GM23338 (cell line): ENCODE data around the gene SPRR1B. TPM values are rescaled to one million over a fixed set of nuclear protein-coding genes. Genes with fewer than 3 reads are reported as not detected.

Experiments used
- ATAC-seq: fragments of 200-7000 bp; cut with Tn5 transposase; 3 replicates; pipeline ENCODE4 v1.9.1; 2020
- DNase-seq: peaks from one replicate; pipeline ENCODE4 v3.0.0-alpha.2; 2015; ENCODE audit warnings: low spot score
- H2AFZ ChIP-seq: fragments of 200-600 bp; sonication (generic); 2 replicates; pipeline ENCODE4 v1.8.0; 2016; ENCODE audit warnings: antibody characterized with exemption, mild to moderate bottlenecking, moderate library complexity
- H3F3A ChIP-seq: fragments of 200-600 bp; sonication (generic); replicated peaks from 2 replicates; pipeline ENCODE4 v1.8.0; 2017; ENCODE audit warnings: antibody characterized with exemption, mixed run types, low read depth
- H3K27ac ChIP-seq: fragments of 200-600 bp; sonication (generic); 2 replicates; pipeline ENCODE4 v1.6.1; 2016; ENCODE audit warnings: low read depth
- H3K27me3 ChIP-seq: fragments of 200-600 bp; sonication (generic); 2 replicates; pipeline ENCODE4 v1.8.0; 2016; ENCODE audit warnings: mild to moderate bottlenecking, mixed run types, moderate library complexity; ENCODE audit not compliant: insufficient read depth
- H3K36me3 ChIP-seq: fragments of 200-600 bp; sonication (generic); 2 replicates; pipeline ENCODE4 v1.8.0; 2016; ENCODE audit warnings: mild to moderate bottlenecking; ENCODE audit not compliant: insufficient read depth
- H3K4me1 ChIP-seq: fragments of 200-600 bp; sonication (generic); 2 replicates; pipeline ENCODE4 v1.8.0; 2016; ENCODE audit warnings: mild to moderate bottlenecking, moderate library complexity; ENCODE audit not compliant: insufficient read depth
- H3K4me2 ChIP-seq: fragments of 200-600 bp; sonication (generic); 2 replicates; pipeline ENCODE4 v1.7.1; 2017; ENCODE audit warnings: mixed run types
- H3K4me3 ChIP-seq: fragments of 200-600 bp; sonication (generic); 2 replicates; pipeline ENCODE4 v1.6.1; 2016; ENCODE audit warnings: mixed run types
- H3K79me2 ChIP-seq: fragments of 200-600 bp; sonication (generic); replicated peaks from 2 replicates; pipeline ENCODE4 v1.8.0; 2017; ENCODE audit warnings: mild to moderate bottlenecking; ENCODE audit not compliant: insufficient read depth
- H3K9me2 ChIP-seq: fragments of 200-600 bp; sonication (generic); 2 replicates; pipeline ENCODE4 v1.8.0; 2017; ENCODE audit not compliant: insufficient read depth
- H4K20me1 ChIP-seq: fragments of 200-600 bp; sonication (generic); replicated peaks from 2 replicates; pipeline ENCODE4 v1.8.0; 2017; ENCODE audit warnings: mild to moderate bottlenecking; ENCODE audit not compliant: insufficient read depth
- H3K27ac Mint-ChIP-seq: 2 replicates; pipeline ENCODE4 v1.8.0; 2020; ENCODE audit warnings: inconsistent platforms, mild to moderate bottlenecking, moderate library complexity, mixed read lengths
- H3K27me3 Mint-ChIP-seq: 3 replicates; pipeline ENCODE4 v1.8.0; 2022; ENCODE audit warnings: low read depth, mild to moderate bottlenecking, moderate library complexity, mixed read lengths, inconsistent platforms; ENCODE audit not compliant: insufficient read depth, poor library complexity
- H3K36me3 Mint-ChIP-seq: 3 replicates; pipeline ENCODE4 v1.8.0; 2021; ENCODE audit warnings: low read depth, mild to moderate bottlenecking, inconsistent platforms, moderate library complexity, mixed read lengths
- H3K4me1 Mint-ChIP-seq: 3 replicates; pipeline ENCODE4 v1.8.0; 2020; ENCODE audit warnings: mild to moderate bottlenecking, inconsistent platforms, mixed read lengths
- H3K4me3 Mint-ChIP-seq: 3 replicates; pipeline ENCODE4 v1.8.0; 2021; ENCODE audit warnings: moderate library complexity, mild to moderate bottlenecking, inconsistent platforms, mixed read lengths
- H3K9me3 Mint-ChIP-seq: 3 replicates; pipeline ENCODE4 v1.8.0; 2020; ENCODE audit warnings: moderate library complexity, mild to moderate bottlenecking, inconsistent platforms, mixed read lengths
- EZH2phosphoT487 ChIP-seq: fragments of 200-600 bp; sonication (generic); IDR thresholded peaks from one replicate; pipeline ENCODE4 v1.8.1; 2018; ENCODE audit warnings: antibody characterized with exemption; ENCODE audit not compliant: unreplicated experiment
- JUNB ChIP-seq: IDR thresholded peaks from one replicate; pipeline ENCODE4 v1.6.1; 2016; ENCODE audit warnings: antibody characterized with exemption; ENCODE audit not compliant: unreplicated experiment
- NANOG ChIP-seq: IDR thresholded peaks from 2 replicates; pipeline ENCODE4 v1.6.1; 2016; ENCODE audit warnings: antibody characterized with exemption, borderline replicate concordance
- POLR2AphosphoS5 ChIP-seq: IDR thresholded peaks from 2 replicates; pipeline ENCODE4 v1.6.1; 2016; ENCODE audit warnings: antibody characterized with exemption, low read depth
- ZNF114 ChIP-seq: fragments of 250-450 bp; sonication (Bioruptor Pico); IDR thresholded peaks from 2 replicates; pipeline ENCODE4 v1.5.0; 2020; ENCODE audit warnings: mild to moderate bottlenecking, moderate library complexity
- ZNF331 ChIP-seq: fragments of 250-450 bp; sonication (Bioruptor Pico); IDR thresholded peaks from 2 replicates; pipeline ENCODE4 v1.5.0; 2020; ENCODE audit warnings: low read depth, mild to moderate bottlenecking, moderate library complexity
- polyA plus RNA-seq: library from polyadenylated mRNA; unstranded; fragments of >200 nt; fragmentation: Nextera tagmentation; extraction: Ambion mirVana; gene quantifications from 2 replicates; pipeline ENCODE4 v1.2.1, GENCODE V29; 2016
- total RNA-seq: library from RNA; depleted of rRNA; stranded (reverse); fragments of >200 nt; shearing (Covaris generic); gene quantifications from 2 replicates; pipeline ENCODE4 v1.2.3, GENCODE V29; 2014
- TF ChIP-seq, protein P1 (sequence below), 2 experiments: fragments of 200-600 bp in 1 of 2; sonication (generic) in 1 of 2; conservative IDR thresholded peaks; 2 replicates each; pipeline versions ENCODE4 v1.5.1 to v1.6.1; 2016 to 2017; ENCODE audit warnings: antibody characterized with exemption in 2 of 2, low read depth in 2 of 2, mild to moderate bottlenecking in 2 of 2, moderate library complexity in 1 of 2
- TF ChIP-seq, protein P2 (sequence below): fragments of 250-450 bp; sonication (Bioruptor Pico); IDR thresholded peaks from 2 replicates; pipeline ENCODE4 v1.5.0; 2020; ENCODE audit warnings: mild to moderate bottlenecking, moderate library complexity
- TF ChIP-seq, protein P3 (sequence below): IDR thresholded peaks from one replicate; pipeline ENCODE4 v1.6.1; 2018; ENCODE audit warnings: antibody characterized with exemption; ENCODE audit not compliant: unreplicated experiment

The SPRR1B gene
- total and polyA plus RNA-seq, 2 experiments from 2014 or later: not detected

DNA sequence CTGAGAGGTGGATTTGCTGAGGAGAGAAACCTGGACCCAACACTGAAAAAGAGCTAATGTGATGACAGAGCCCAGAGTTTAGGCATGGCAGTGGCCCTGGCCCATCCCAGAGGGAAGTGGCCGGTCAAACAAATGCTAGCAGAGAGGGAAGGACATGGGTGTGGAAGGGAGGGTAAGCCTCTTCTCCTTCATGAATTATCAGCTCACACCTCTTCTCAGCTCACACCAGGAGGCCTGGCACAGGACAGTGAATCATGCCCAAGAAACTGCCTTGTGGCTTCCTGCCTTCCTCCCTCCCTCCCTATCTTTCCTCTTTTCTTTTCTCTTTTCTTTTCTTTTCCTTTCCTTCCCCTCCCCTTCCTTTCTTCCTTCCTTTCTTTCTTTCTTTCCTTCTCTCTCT is 30.7 kb upstream of the SPRR1B start:
- DNase-seq (no peak), ATAC-seq (no peak)
- H3K36me3 Mint-ChIP-seq: no peaks in the 10 kb centered on the region; the same call in 2 of the 3 replicates
- peaks cover 2% of the 10 kb centered on the region for H3K27me3 Mint-ChIP-seq
- Histone ChIP-seq H2AFZ (no peak overlapping the region), H3K79me2 (no peaks in the 10 kb centered on the region), H3K27me3 (no peaks in the 10 kb centered on the region), H4K20me1 (no peaks in the 10 kb centered on the region), H3K27ac (no peak overlapping the region), H3K4me1 (no peaks in the 10 kb centered on the region; the same call in 1 of the 2 replicates), H3F3A (no peaks in the 10 kb centered on the region), H3K4me2 (no peak overlapping the region), H3K36me3 (no peaks in the 10 kb centered on the region), H3K9me2 (no peaks in the 10 kb centered on the region), H3K4me3 (no peak overlapping the region)
- peaks cover 4% of the 10 kb centered on the region; the same call in 2 of the 3 replicates for H3K9me3 Mint-ChIP-seq
- no peak overlapping the region for H3K4me3 Mint-ChIP-seq
- H3K27ac Mint-ChIP-seq: no peak overlapping the region
- TF ChIP-seq JUNB: no peak
- TF ChIP-seq, protein P1, sequence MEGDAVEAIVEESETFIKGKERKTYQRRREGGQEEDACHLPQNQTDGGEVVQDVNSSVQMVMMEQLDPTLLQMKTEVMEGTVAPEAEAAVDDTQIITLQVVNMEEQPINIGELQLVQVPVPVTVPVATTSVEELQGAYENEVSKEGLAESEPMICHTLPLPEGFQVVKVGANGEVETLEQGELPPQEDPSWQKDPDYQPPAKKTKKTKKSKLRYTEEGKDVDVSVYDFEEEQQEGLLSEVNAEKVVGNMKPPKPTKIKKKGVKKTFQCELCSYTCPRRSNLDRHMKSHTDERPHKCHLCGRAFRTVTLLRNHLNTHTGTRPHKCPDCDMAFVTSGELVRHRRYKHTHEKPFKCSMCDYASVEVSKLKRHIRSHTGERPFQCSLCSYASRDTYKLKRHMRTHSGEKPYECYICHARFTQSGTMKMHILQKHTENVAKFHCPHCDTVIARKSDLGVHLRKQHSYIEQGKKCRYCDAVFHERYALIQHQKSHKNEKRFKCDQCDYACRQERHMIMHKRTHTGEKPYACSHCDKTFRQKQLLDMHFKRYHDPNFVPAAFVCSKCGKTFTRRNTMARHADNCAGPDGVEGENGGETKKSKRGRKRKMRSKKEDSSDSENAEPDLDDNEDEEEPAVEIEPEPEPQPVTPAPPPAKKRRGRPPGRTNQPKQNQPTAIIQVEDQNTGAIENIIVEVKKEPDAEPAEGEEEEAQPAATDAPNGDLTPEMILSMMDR (conservative IDR thresholded peaks at IDR 0.05; ENCODE audit: low read depth in 2 of 2): no peak
- no peak for TF ChIP-seq POLR2AphosphoS5
- H3K4me1 Mint-ChIP-seq: peaks cover 11% of the 10 kb centered on the region; the same call in 2 of the 3 replicates

DNA sequence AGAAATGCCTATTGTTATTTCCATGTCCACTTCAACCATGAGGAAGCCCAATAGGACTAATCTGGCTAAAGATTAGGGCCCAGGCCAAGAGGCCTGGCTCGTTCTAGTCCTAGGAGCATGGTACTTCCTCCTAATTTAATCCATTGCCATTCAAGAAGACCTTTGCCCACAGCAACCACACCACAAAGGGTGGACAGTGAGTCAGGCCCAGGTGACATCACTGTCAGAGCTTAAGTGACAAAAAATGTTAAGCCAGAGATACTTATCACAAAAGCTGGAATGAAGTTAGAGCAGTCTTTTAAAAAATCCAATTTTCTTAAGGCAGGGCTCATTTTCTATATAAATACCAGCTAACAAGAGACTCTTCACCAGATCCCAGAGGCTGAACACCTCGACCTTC is 29.6 kb upstream of the SPRR1B start, which contains the start of gene SPRR3:
Gene SPRR3, plus strand, starts transcription at position 368 of the 400 bp plus-strand sequence. CDS start 1,272 bp downstream, outside the sequence.
- H3K4me3 ChIP-seq: no peak within 1 kb of the TSS
- H3K4me3 Mint-ChIP-seq: no peak within 1 kb of the TSS

More for the DNA sequence above, 29.6 kb upstream of the SPRR1B start, which contains the start of gene SPRR3:
- Histone ChIP-seq H3K4me2 (no peak within 1 kb of the TSS), H3K9me2 (no peaks in the 10 kb centered on the region), H3K4me1 (no peaks in the 10 kb centered on the region; the same call in 1 of the 2 replicates), H3K27ac (no peak within 1 kb of the TSS), H3F3A (no peaks in the 10 kb centered on the region), H3K27me3 (no peaks in the 10 kb centered on the region), H2AFZ (no peak within 1 kb of the TSS), H4K20me1 (no peaks in the 10 kb centered on the region), H3K36me3 (no peaks in the 10 kb centered on the region), H3K79me2 (no peaks in the 10 kb centered on the region)
- Mint-ChIP-seq H3K4me1 (peaks cover 11% of the 10 kb centered on the region; the same call in 2 of the 3 replicates), H3K9me3 (peaks cover 3% of the 10 kb centered on the region; the same call in 1 of the 3 replicates), H3K27me3 (peaks cover 2% of the 10 kb centered on the region), H3K27ac (no peak within 1 kb of the TSS), H3K36me3 (no peaks in the 10 kb centered on the region)
- DNase-seq (no peak), ATAC-seq (no peak)
- TF ChIP-seq, protein P2, sequence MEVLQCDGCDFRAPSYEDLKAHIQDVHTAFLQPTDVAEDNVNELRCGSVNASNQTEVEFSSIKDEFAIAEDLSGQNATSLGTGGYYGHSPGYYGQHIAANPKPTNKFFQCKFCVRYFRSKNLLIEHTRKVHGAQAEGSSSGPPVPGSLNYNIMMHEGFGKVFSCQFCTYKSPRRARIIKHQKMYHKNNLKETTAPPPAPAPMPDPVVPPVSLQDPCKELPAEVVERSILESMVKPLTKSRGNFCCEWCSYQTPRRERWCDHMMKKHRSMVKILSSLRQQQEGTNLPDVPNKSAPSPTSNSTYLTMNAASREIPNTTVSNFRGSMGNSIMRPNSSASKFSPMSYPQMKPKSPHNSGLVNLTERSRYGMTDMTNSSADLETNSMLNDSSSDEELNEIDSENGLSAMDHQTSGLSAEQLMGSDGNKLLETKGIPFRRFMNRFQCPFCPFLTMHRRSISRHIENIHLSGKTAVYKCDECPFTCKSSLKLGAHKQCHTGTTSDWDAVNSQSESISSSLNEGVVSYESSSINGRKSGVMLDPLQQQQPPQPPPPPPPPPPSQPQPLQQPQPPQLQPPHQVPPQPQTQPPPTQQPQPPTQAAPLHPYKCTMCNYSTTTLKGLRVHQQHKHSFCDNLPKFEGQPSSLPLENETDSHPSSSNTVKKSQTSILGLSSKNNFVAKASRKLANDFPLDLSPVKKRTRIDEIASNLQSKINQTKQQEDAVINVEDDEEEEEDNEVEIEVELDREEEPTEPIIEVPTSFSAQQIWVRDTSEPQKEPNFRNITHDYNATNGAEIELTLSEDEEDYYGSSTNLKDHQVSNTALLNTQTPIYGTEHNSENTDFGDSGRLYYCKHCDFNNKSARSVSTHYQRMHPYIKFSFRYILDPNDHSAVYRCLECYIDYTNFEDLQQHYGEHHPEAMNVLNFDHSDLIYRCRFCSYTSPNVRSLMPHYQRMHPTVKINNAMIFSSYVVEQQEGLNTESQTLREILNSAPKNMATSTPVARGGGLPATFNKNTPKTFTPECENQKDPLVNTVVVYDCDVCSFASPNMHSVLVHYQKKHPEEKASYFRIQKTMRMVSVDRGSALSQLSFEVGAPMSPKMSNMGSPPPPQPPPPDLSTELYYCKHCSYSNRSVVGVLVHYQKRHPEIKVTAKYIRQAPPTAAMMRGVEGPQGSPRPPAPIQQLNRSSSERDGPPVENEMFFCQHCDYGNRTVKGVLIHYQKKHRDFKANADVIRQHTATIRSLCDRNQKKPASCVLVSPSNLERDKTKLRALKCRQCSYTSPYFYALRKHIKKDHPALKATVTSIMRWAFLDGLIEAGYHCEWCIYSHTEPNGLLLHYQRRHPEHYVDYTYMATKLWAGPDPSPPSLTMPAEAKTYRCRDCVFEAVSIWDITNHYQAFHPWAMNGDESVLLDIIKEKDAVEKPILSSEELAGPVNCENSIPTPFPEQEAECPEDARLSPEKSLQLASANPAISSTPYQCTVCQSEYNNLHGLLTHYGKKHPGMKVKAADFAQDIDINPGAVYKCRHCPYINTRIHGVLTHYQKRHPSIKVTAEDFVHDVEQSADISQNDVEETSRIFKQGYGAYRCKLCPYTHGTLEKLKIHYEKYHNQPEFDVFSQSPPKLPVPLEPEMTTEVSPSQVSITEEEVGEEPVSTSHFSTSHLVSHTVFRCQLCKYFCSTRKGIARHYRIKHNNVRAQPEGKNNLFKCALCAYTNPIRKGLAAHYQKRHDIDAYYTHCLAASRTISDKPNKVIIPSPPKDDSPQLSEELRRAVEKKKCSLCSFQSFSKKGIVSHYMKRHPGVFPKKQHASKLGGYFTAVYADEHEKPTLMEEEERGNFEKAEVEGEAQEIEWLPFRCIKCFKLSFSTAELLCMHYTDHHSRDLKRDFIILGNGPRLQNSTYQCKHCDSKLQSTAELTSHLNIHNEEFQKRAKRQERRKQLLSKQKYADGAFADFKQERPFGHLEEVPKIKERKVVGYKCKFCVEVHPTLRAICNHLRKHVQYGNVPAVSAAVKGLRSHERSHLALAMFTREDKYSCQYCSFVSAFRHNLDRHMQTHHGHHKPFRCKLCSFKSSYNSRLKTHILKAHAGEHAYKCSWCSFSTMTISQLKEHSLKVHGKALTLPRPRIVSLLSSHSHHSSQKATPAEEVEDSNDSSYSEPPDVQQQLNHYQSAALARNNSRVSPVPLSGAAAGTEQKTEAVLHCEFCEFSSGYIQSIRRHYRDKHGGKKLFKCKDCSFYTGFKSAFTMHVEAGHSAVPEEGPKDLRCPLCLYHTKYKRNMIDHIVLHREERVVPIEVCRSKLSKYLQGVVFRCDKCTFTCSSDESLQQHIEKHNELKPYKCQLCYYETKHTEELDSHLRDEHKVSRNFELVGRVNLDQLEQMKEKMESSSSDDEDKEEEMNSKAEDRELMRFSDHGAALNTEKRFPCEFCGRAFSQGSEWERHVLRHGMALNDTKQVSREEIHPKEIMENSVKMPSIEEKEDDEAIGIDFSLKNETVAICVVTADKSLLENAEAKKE: no peak
- TF ChIP-seq EZH2phosphoT487 (no peak), POLR2AphosphoS5 (no peak), NANOG (no peak), JUNB (no peak), ZNF331 (CRISPR knock-in tag) (no peak), ZNF114 (CRISPR knock-in tag) (no peak)
- TF ChIP-seq, protein P3, sequence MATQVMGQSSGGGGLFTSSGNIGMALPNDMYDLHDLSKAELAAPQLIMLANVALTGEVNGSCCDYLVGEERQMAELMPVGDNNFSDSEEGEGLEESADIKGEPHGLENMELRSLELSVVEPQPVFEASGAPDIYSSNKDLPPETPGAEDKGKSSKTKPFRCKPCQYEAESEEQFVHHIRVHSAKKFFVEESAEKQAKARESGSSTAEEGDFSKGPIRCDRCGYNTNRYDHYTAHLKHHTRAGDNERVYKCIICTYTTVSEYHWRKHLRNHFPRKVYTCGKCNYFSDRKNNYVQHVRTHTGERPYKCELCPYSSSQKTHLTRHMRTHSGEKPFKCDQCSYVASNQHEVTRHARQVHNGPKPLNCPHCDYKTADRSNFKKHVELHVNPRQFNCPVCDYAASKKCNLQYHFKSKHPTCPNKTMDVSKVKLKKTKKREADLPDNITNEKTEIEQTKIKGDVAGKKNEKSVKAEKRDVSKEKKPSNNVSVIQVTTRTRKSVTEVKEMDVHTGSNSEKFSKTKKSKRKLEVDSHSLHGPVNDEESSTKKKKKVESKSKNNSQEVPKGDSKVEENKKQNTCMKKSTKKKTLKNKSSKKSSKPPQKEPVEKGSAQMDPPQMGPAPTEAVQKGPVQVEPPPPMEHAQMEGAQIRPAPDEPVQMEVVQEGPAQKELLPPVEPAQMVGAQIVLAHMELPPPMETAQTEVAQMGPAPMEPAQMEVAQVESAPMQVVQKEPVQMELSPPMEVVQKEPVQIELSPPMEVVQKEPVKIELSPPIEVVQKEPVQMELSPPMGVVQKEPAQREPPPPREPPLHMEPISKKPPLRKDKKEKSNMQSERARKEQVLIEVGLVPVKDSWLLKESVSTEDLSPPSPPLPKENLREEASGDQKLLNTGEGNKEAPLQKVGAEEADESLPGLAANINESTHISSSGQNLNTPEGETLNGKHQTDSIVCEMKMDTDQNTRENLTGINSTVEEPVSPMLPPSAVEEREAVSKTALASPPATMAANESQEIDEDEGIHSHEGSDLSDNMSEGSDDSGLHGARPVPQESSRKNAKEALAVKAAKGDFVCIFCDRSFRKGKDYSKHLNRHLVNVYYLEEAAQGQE: no peak
